CD14-positive monocyte (primary cell): ENCODE data around the gene SLC22A14. TPM values are rescaled to one million over a fixed set of nuclear protein-coding genes. Genes with fewer than 3 reads are reported as not detected.
A peak's percentile ranks its signal among the peaks of the same experiment; 100 is the strongest.

Experiments used
- DNase-seq, 3 donors: peaks; one replicate each; pipeline ENCODE4 v3.0.0-alpha.2; 2011 to 2022
- H2AFZ ChIP-seq: 2 replicates; pipeline ENCODE4 v1.6.0; 2012; ENCODE audit warnings: mild to moderate bottlenecking, low read depth, low read length, inconsistent platforms; ENCODE audit not compliant: insufficient read depth, poor library complexity, severe bottlenecking
- H3K27ac ChIP-seq, 2 donors: 1 replicate in 1 of 2; 2 replicates in 1 of 2; pipeline ENCODE4 v1.5.1; 2012 to 2013; ENCODE audit warnings: low read length in 2 of 2, control low read depth in 1 of 2, inconsistent platforms in 1 of 2, low read depth in 1 of 2, mild to moderate bottlenecking in 1 of 2
- H3K27me3 ChIP-seq, 2 donors: one replicate each; pipeline versions ENCODE4 v1.6.0 to v1.6.1; 2011 to 2013; ENCODE audit warnings: low read length in 2 of 2; ENCODE audit not compliant: control insufficient read depth in 2 of 2, insufficient read depth in 2 of 2
- H3K36me3 ChIP-seq, 2 donors: replicated peaks in 1 of 2; 1 replicate in 1 of 2; 2 replicates in 1 of 2; pipeline versions ENCODE4 v1.5.1 to v1.6.1; 2012 to 2013; ENCODE audit warnings: low read length in 2 of 2, control low read depth in 1 of 2, inconsistent platforms in 1 of 2, mild to moderate bottlenecking in 1 of 2; ENCODE audit not compliant: insufficient read depth in 2 of 2, control insufficient read depth in 1 of 2
- H3K4me1 ChIP-seq, 2 donors: 1 replicate in 1 of 2; 2 replicates in 1 of 2; pipeline versions ENCODE4 v1.5.1 to v1.6.1; 2012 to 2013; ENCODE audit warnings: low read length in 2 of 2, control low read depth in 1 of 2, inconsistent platforms in 1 of 2, mild to moderate bottlenecking in 1 of 2, moderate library complexity in 1 of 2; ENCODE audit not compliant: insufficient read depth in 2 of 2, control insufficient read depth in 1 of 2
- H3K4me2 ChIP-seq: replicated peaks from 2 replicates; pipeline ENCODE3; 2012; ENCODE audit warnings: low read length, moderate library complexity, mild to moderate bottlenecking; ENCODE audit not compliant: poor library complexity, severe bottlenecking; ENCODE audit errors: extremely low read depth
- H3K4me3 ChIP-seq, 3 experiments: fragments of 200-600 bp in 1 of 3; sonication (generic) in 1 of 3; replicated peaks in 1 of 3; 1 replicate in 2 of 3; 2 replicates in 1 of 3; pipeline ENCODE4 v1.5.1; 2011 to 2013; ENCODE audit warnings: low read length in 3 of 3, mild to moderate bottlenecking in 3 of 3, control low read depth in 2 of 3, low read depth in 2 of 3, inconsistent platforms in 1 of 3, moderate library complexity in 1 of 3
- H3K79me2 ChIP-seq: 2 replicates; pipeline ENCODE4 v1.6.0; 2012; ENCODE audit warnings: mild to moderate bottlenecking, control low read depth, inconsistent platforms, low read length, moderate library complexity; ENCODE audit not compliant: insufficient read depth
- H3K9ac ChIP-seq: 2 replicates; pipeline ENCODE4 v1.6.0; 2017; ENCODE audit warnings: low read length, mild to moderate bottlenecking; ENCODE audit not compliant: insufficient read depth, poor library complexity, severe bottlenecking
- H3K9me3 ChIP-seq, 2 donors: replicated peaks in 1 of 2; 1 replicate in 1 of 2; 2 replicates in 1 of 2; pipeline versions ENCODE4 v1.5.1 to v1.6.1; 2012 to 2013; ENCODE audit warnings: low read length in 2 of 2, control low read depth in 1 of 2; ENCODE audit not compliant: control insufficient read depth in 1 of 2, insufficient read depth in 1 of 2
- H4K20me1 ChIP-seq: 2 replicates; pipeline ENCODE4 v1.6.0; 2012; ENCODE audit warnings: mild to moderate bottlenecking, low read length, control low read depth, moderate library complexity; ENCODE audit not compliant: insufficient read depth
- H3K27ac Mint-ChIP-seq, 7 donors: one replicate each; pipeline ENCODE4 v1.8.0; 2020; ENCODE audit warnings: mild to moderate bottlenecking in 7 of 7, mixed read lengths in 7 of 7, moderate library complexity in 6 of 7, inconsistent platforms in 2 of 7
- H3K27me3 Mint-ChIP-seq, 3 donors: one replicate each; pipeline ENCODE4 v1.8.0; 2021 to 2022; ENCODE audit warnings: low read depth in 3 of 3, mild to moderate bottlenecking in 3 of 3, mixed read lengths in 3 of 3, moderate library complexity in 3 of 3, inconsistent platforms in 1 of 3
- H3K36me3 Mint-ChIP-seq, 2 donors: one replicate each; pipeline ENCODE4 v1.8.0; 2020; ENCODE audit warnings: mixed read lengths in 2 of 2, inconsistent platforms in 1 of 2, mild to moderate bottlenecking in 1 of 2
- H3K4me1 Mint-ChIP-seq: one replicate; pipeline ENCODE4 v1.8.0; 2020; ENCODE audit warnings: mild to moderate bottlenecking, mixed read lengths
- H3K4me3 Mint-ChIP-seq, 2 donors: one replicate each; pipeline ENCODE4 v1.8.0; 2020; ENCODE audit warnings: mild to moderate bottlenecking in 2 of 2, mixed read lengths in 2 of 2, moderate library complexity in 1 of 2
- H3K9me3 Mint-ChIP-seq, 7 donors: one replicate each; pipeline ENCODE4 v1.8.0; 2020 to 2022; ENCODE audit warnings: mixed read lengths in 7 of 7, mild to moderate bottlenecking in 6 of 7, moderate library complexity in 6 of 7, inconsistent platforms in 2 of 7
- WGBS: methylation state at CpG from one replicate; pipeline ENCODE4 v1.1.5; 2013; ENCODE audit warnings: missing lambda C conversion rate; ENCODE audit not compliant: insufficient coverage; 5-methylcytosine and 5-hydroxymethylcytosine counted together
- intact Hi-C, 2 donors: fragments of 100-400 bp; cut with micrococcal nuclease; formaldehyde crosslinking; loops; one replicate each; pipeline versions ENCODE4 v1.15.0 to v1.15.1; 2023
- polyA plus RNA-seq, 3 donors: library from polyadenylated mRNA; depleted of rRNA in 1 of 3; unstranded in 2 of 3; stranded (reverse) in 1 of 3; fragments of 300-500 nt in 2 of 3; fragments of >200 nt in 1 of 3; fragmentation: Illumina TruSeq in 2 of 3; gene quantifications; 1 replicate in 2 of 3; 2 replicates in 1 of 3; pipeline ENCODE4 v1.2.3, GENCODE V29; 2012 to 2021
- TF ChIP-seq, protein P1 (sequence below): fragments of 200-600 bp; IDR thresholded peaks from one replicate; pipeline ENCODE4 v1.8.0; 2022; ENCODE audit warnings: antibody characterized with exemption, mild to moderate bottlenecking

SLC22A14 gene
- polyA plus RNA-seq, 3 donors: 0.45 TPM; not detected in 2

DNA sequence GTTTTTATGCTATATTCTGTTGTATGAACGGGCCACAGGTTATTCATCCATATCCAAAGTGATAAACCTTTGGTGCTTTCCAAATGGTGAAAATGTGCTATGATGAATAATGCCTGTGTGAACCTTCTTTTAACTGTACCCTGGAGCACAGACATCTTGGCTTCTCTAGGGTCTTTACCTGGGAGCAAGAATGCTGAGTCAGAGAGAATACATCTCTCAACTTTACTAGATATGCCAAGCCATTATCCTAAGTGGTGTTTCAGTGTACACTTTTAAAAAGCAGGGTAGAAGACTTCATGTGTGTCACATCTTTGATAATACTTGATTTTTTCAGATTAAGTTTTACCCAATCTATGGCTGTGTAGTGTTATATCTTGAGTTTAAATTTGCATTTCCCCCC, 41.0 kb downstream of the SLC22A14 start:
- Mint-ChIP-seq H3K9me3 (peaks cover 0 to 30% (median 6%) of the 10 kb centered on the region in 7 donors), H3K4me3 (no peak overlapping the region), H3K27ac (peak overlapping the region in 1 of 7 donors; percentile 51), H3K4me1 (no peaks in the 10 kb centered on the region), H3K27me3 (peaks cover 4 to 9% (median 6%) of the 10 kb centered on the region in 3 donors), H3K36me3 (no peaks in the 10 kb centered on the region)
- Histone ChIP-seq H3K4me1 (no peaks in the 10 kb centered on the region), H3K79me2 (no peaks in the 10 kb centered on the region), H3K4me2 (no peak overlapping the region), H2AFZ (no peak overlapping the region), H3K9me3 (no peaks in the 10 kb centered on the region), H4K20me1 (no peaks in the 10 kb centered on the region), H3K4me3 (no peak overlapping the region), H3K27ac (no peak overlapping the region), H3K9ac (no peak overlapping the region), H3K36me3 (no peaks in the 10 kb centered on the region), H3K27me3 (no peaks in the 10 kb centered on the region)
- no CpG with 5 or more reads among the region's 1 CpG for WGBS
- intact Hi-C loops: no loop called here
- no peak for DNase-seq
- TF ChIP-seq, protein P1, sequence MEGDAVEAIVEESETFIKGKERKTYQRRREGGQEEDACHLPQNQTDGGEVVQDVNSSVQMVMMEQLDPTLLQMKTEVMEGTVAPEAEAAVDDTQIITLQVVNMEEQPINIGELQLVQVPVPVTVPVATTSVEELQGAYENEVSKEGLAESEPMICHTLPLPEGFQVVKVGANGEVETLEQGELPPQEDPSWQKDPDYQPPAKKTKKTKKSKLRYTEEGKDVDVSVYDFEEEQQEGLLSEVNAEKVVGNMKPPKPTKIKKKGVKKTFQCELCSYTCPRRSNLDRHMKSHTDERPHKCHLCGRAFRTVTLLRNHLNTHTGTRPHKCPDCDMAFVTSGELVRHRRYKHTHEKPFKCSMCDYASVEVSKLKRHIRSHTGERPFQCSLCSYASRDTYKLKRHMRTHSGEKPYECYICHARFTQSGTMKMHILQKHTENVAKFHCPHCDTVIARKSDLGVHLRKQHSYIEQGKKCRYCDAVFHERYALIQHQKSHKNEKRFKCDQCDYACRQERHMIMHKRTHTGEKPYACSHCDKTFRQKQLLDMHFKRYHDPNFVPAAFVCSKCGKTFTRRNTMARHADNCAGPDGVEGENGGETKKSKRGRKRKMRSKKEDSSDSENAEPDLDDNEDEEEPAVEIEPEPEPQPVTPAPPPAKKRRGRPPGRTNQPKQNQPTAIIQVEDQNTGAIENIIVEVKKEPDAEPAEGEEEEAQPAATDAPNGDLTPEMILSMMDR: no peak

DNA sequence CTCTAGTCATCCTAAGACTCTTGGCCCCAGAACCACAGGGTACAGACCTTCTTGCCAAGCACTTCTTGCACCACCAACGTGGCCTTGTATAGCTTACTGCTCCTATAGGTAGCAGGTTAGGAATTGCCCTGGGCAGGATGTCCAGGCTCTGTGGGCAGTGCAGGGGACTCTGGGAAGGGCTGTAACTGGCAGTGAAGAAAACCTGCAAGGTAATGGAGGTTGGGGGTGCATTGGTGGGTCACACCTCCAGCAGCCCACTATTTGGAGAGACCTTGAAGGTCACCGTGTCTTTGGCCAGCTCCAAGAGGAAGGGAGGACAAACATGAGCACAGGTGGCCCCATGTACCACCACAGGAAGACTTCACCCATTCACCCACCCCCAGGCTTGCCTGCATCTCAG, 43.2 kb downstream of the SLC22A14 start:
- H3K27me3 ChIP-seq: no peaks in the 10 kb centered on the region
- peaks cover 0 to 30% (median 7%) of the 10 kb centered on the region in 7 donors for H3K9me3 Mint-ChIP-seq
- H3K4me1 Mint-ChIP-seq: no peaks in the 10 kb centered on the region
- H3K4me3 Mint-ChIP-seq: no peak overlapping the region
- DNase-seq: peak in 1 of 3 donors; percentile 2
- H3K27ac Mint-ChIP-seq: no peak overlapping the region
- H3K36me3 Mint-ChIP-seq: no peaks in the 10 kb centered on the region
- no peaks in the 10 kb centered on the region for H3K4me1 ChIP-seq
- intact Hi-C loops: no loop called here
- no peaks in the 10 kb centered on the region for H3K79me2 ChIP-seq
- no peaks in the 10 kb centered on the region for H3K36me3 ChIP-seq
- no peak overlapping the region for H3K9ac ChIP-seq
- no peak overlapping the region for H3K4me2 ChIP-seq
- no peak overlapping the region for H2AFZ ChIP-seq
- H3K27me3 Mint-ChIP-seq: peaks cover 4 to 9% (median 6%) of the 10 kb centered on the region in 3 donors
- no peaks in the 10 kb centered on the region for H3K9me3 ChIP-seq
- no peaks in the 10 kb centered on the region for H4K20me1 ChIP-seq
- TF ChIP-seq, protein P1: no peak
- 83% methylated on average over 1 of the region's 2 CpGs for WGBS
- no peak overlapping the region for H3K4me3 ChIP-seq
- no peak overlapping the region for H3K27ac ChIP-seq
